K562 (cell line): ENCODE measurements around the gene RPAIN. TPM values are rescaled to one million over a fixed set of nuclear protein-coding genes. Genes with fewer than 3 reads are reported as not detected.

Experiments used
- ATAC-seq: fragments of 200-7000 bp; cut with Tn5 transposase; 3 replicates; pipeline ENCODE4 v1.9.1; 2020; ENCODE audit warnings: moderate library complexity
- BruUV-seq: library from RNA; stranded (reverse); fragments of 400-500 nt; replicated peaks from 2 replicates; lab custom pipeline; 2021; lab: Mats Ljungman, UMichigan
- CTCF ChIA-PET: fragments of 300-600 bp; formaldehyde crosslinking; extraction: SDS; loops from one replicate; lab custom pipeline; 2021; ENCODE audit warnings: low intra/inter-chr PET ratio; lab: Yijun Ruan, JAX
- POLR2A ChIA-PET: fragments of 300-600, 350-650 bp; sonication (Branson Sonifier 250); formaldehyde crosslinking; extraction: SDS; loops from one replicate; lab custom pipeline; 2021; ENCODE audit warnings: antibody characterized with exemption, inconsistent platforms; lab: Yijun Ruan, JAX
- DNase-seq, 4 experiments: peaks; one replicate each; pipeline versions ENCODE4 v3.0.0 to v3.0.0-alpha.2; 2011 to 2018; ENCODE audit warnings: low spot score in 3 of 4, mixed read lengths in 3 of 4; ENCODE audit errors: extremely low read depth in 1 of 4
- FAIRE-seq: peaks from 2 replicates; lab custom pipeline; 2011; peaks lifted over from hg19 to GRCh38; lab: Jason Lieb, UNC
- H2AFZ ChIP-seq: 2 replicates; pipeline ENCODE4 v1.6.0; 2011; ENCODE audit warnings: low read depth, low read length, control low read depth, inconsistent platforms
- H3K27ac ChIP-seq: fragments of 200-600 bp; 3 replicates; pipeline ENCODE4 v1.8.0; 2011; ENCODE audit warnings: low read depth, mild to moderate bottlenecking, control low read depth, inconsistent platforms, low read length, moderate library complexity, mixed read lengths; ENCODE audit errors: extremely low read depth
- H3K27me3 ChIP-seq, 2 experiments: fragments of 300-600 bp in 1 of 2; 2 replicates in 1 of 2; 3 replicates in 1 of 2; pipeline versions ENCODE4 v1.6.0 to v1.8.0; 2011; ENCODE audit warnings: inconsistent platforms in 2 of 2, low read length in 2 of 2, mild to moderate bottlenecking in 1 of 2, mixed read lengths in 1 of 2, moderate library complexity in 1 of 2; ENCODE audit not compliant: control insufficient read depth in 2 of 2, insufficient read depth in 2 of 2
- H3K36me3 ChIP-seq: fragments of 300-600 bp; 3 replicates; pipeline ENCODE4 v1.8.0; 2011; ENCODE audit warnings: mild to moderate bottlenecking, low read length, inconsistent platforms; ENCODE audit not compliant: control insufficient read depth, insufficient read depth
- H3K4me1 ChIP-seq, 2 experiments: fragments of 200-600 bp in 1 of 2; replicated peaks in 1 of 2; 2 replicates in 1 of 2; 3 replicates in 1 of 2; pipeline versions ENCODE4 v1.5.1 to v1.8.0; 2011; ENCODE audit warnings: inconsistent platforms in 2 of 2, low read length in 2 of 2, mild to moderate bottlenecking in 1 of 2, mixed read lengths in 1 of 2, moderate library complexity in 1 of 2; ENCODE audit not compliant: control insufficient read depth in 2 of 2, insufficient read depth in 2 of 2
- H3K4me2 ChIP-seq: 2 replicates; pipeline ENCODE4 v1.6.1; 2011; ENCODE audit warnings: low read length, control low read depth, inconsistent platforms, mixed read lengths; ENCODE audit not compliant: insufficient read depth
- H3K4me3 ChIP-seq: fragments of 200-600 bp; sonication (generic), shearing (Covaris generic); 2 replicates; pipeline ENCODE4 v1.5.1; 2016; ENCODE audit warnings: control low read depth, inconsistent platforms
- H3K79me2 ChIP-seq: fragments of 200-600 bp; 3 replicates; pipeline ENCODE4 v1.8.0; 2011; ENCODE audit warnings: low read length, inconsistent platforms; ENCODE audit not compliant: control insufficient read depth, insufficient read depth
- H3K9ac ChIP-seq, 2 experiments: 2 replicates each; pipeline versions ENCODE4 v1.6.0 to v1.6.1; 2011; ENCODE audit warnings: low read depth in 2 of 2, low read length in 2 of 2, control low read depth in 1 of 2, inconsistent platforms in 1 of 2, mild to moderate bottlenecking in 1 of 2, mixed read lengths in 1 of 2; ENCODE audit not compliant: insufficient read depth in 1 of 2
- H3K9me1 ChIP-seq: one replicate; pipeline ENCODE4 v1.6.0; 2011; ENCODE audit warnings: inconsistent platforms, mild to moderate bottlenecking, low read length, moderate library complexity; ENCODE audit not compliant: control insufficient read depth, insufficient read depth
- H3K9me3 ChIP-seq: replicated peaks from 2 replicates; pipeline ENCODE4 v1.5.1; 2011; ENCODE audit warnings: low read depth, low read length, inconsistent platforms; ENCODE audit not compliant: control insufficient read depth, insufficient read depth
- H4K20me1 ChIP-seq: replicated peaks from 2 replicates; pipeline ENCODE4 v1.6.1; 2011; ENCODE audit warnings: low read length, inconsistent platforms, mixed read lengths; ENCODE audit not compliant: control insufficient read depth, insufficient read depth
- BRCA1 ChIP-seq, 2 experiments: fragments of 450-650 bp in 1 of 2; sonication (generic) in 1 of 2; formaldehyde crosslinking in 1 of 2; IDR thresholded peaks; 2 replicates each; pipeline versions ENCODE4 v1.5.0 to v1.6.1; 2017 to 2020; ENCODE audit warnings: mild to moderate bottlenecking in 1 of 2, missing genetic modification reagents in 1 of 2
- CCAR2 ChIP-seq: fragments of 200-400 bp; formaldehyde crosslinking; IDR thresholded peaks from 2 replicates; pipeline ENCODE4 v1.6.1; 2017; ENCODE audit warnings: mild to moderate bottlenecking, low read depth, low read length
- CHCHD3 ChIP-seq: fragments of 250-450 bp; sonication (Bioruptor Pico); IDR thresholded peaks from 2 replicates; pipeline ENCODE4 v2.1.2; 2022; ENCODE audit warnings: mild to moderate bottlenecking
- DDX20 ChIP-seq: fragments of 450-650 bp; IDR thresholded peaks from 2 replicates; pipeline ENCODE4 v1.6.1; 2016; ENCODE audit warnings: missing genetic modification characterization, low read depth, mild to moderate bottlenecking, missing compliant biosample characterization, moderate library complexity
- EP400 ChIP-seq: fragments of 450-650 bp; IDR thresholded peaks from 2 replicates; pipeline ENCODE4 v1.6.1; 2017; ENCODE audit warnings: antibody characterized with exemption, mild to moderate bottlenecking, moderate library complexity
- MECOM ChIP-seq: fragments of 250-450 bp; sonication (Bioruptor Pico); IDR thresholded peaks from 2 replicates; pipeline ENCODE4 v1.8.0; 2022; ENCODE audit warnings: inconsistent platforms
- SFPQ ChIP-seq: fragments of 200-400 bp; formaldehyde crosslinking; IDR thresholded peaks from 2 replicates; pipeline ENCODE4 v1.6.1; 2017; ENCODE audit warnings: mild to moderate bottlenecking, low read depth, low read length, moderate library complexity
- SIRT6 ChIP-seq: IDR thresholded peaks from one replicate; pipeline ENCODE4 v1.6.1; 2012; ENCODE audit warnings: low read depth, mild to moderate bottlenecking, control low read depth, inconsistent platforms, low read length, moderate library complexity
- SIX5 ChIP-seq, 2 experiments: IDR thresholded peaks; 2 replicates each; pipeline ENCODE4 v1.6.1; 2011; ENCODE audit warnings: low read length in 2 of 2, borderline replicate concordance in 1 of 2, low read depth in 1 of 2, mild to moderate bottlenecking in 1 of 2, moderate library complexity in 1 of 2; ENCODE audit not compliant: insufficient read depth in 1 of 2
- TCFL5 ChIP-seq: fragments of 250-450 bp; sonication (Bioruptor Pico); conservative IDR thresholded peaks from 2 replicates; pipeline ENCODE4 v1.6.1; 2021; ENCODE audit warnings: mild to moderate bottlenecking, moderate library complexity, matching md5 sums
- ZFP1 ChIP-seq: fragments of 450-650 bp; formaldehyde crosslinking; IDR thresholded peaks from 2 replicates; pipeline ENCODE4 v1.4.0; 2020; ENCODE audit warnings: mild to moderate bottlenecking, mixed read lengths
- ZNF124 ChIP-seq: sonication (generic); formaldehyde crosslinking; IDR thresholded peaks from 2 replicates; pipeline ENCODE4 v1.8.1; 2022; ENCODE audit warnings: missing genetic modification reagents
- WGBS: fragments of 100-300 bp; shearing (Covaris generic); methylation state at CpG from one replicate; pipeline ENCODE4 v1.1.6; 2016; ENCODE audit warnings: low coverage, mixed read lengths; ENCODE audit not compliant: insufficient coverage; ENCODE audit errors: missing lambda C conversion rate; 5-methylcytosine and 5-hydroxymethylcytosine counted together
- in situ Hi-C: fragments of 300-500 bp; cut with MboI; formaldehyde crosslinking; loops from 4 replicates; pipeline ENCODE4 v1.15.0; 2018; ENCODE audit warnings: inconsistent platforms, mixed read lengths
- intact Hi-C: fragments of 100-400 bp; cut with micrococcal nuclease; formaldehyde crosslinking; loops from 2 replicates; pipeline ENCODE4 v1.14.2; 2022
- polyA plus RNA-seq, 8 experiments: library from polyadenylated mRNA; depleted of rRNA in 4 of 8; stranded (reverse) in 5 of 8; unstranded in 3 of 8; fragments of >200 nt; fragmentation: Nextera tagmentation in 2 of 8; fragmentation: Illumina TruSeq in 1 of 8; extraction: Ambion mirVana in 2 of 8; extraction: Trizol in 1 of 8; gene quantifications; 2 replicates each; pipeline versions ENCODE4 v1.2.1 to v1.2.3, GENCODE V29; 2011 to 2014; ENCODE audit warnings: inconsistent platforms in 1 of 8, missing spikeins in 1 of 8
- total RNA-seq, 7 experiments: library from RNA; depleted of rRNA in 6 of 7; stranded (reverse); fragments of >200 nt in 6 of 7; fragmentation: Illumina TruSeq in 2 of 7; extraction: Trizol in 2 of 7; gene quantifications; 2 replicates each; pipeline versions ENCODE4 v1.2.1 to v1.2.3, GENCODE V29; 2011 to 2021; ENCODE audit warnings: low replicate concordance in 1 of 7
- TF ChIP-seq, protein P1 (sequence below): sonication (generic); formaldehyde crosslinking; IDR thresholded peaks from 2 replicates; pipeline ENCODE4 v1.8.0; 2022; ENCODE audit warnings: missing genetic modification reagents, mild to moderate bottlenecking, moderate library complexity, borderline replicate concordance
- TF ChIP-seq, protein P2 (sequence below): sonication (generic); formaldehyde crosslinking; IDR thresholded peaks from 2 replicates; pipeline ENCODE4 v1.8.1; 2023; ENCODE audit warnings: mild to moderate bottlenecking, missing genetic modification reagents

The RPAIN gene
- total and polyA plus RNA-seq, 9 of the 15 experiments (the other 6 are each of a cell fraction or from before 2014, with no cell fraction given): 27.3 to 63.7 (median 38.5) TPM

GRCh38 chr17:5419959-5420653 lies at the start of gene RPAIN (continued):
- TF ChIP-seq, protein P1, sequence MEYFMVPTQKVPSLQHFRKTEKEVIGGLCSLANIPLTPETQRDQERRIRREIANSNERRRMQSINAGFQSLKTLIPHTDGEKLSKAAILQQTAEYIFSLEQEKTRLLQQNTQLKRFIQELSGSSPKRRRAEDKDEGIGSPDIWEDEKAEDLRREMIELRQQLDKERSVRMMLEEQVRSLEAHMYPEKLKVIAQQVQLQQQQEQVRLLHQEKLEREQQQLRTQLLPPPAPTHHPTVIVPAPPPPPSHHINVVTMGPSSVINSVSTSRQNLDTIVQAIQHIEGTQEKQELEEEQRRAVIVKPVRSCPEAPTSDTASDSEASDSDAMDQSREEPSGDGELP (CRISPR knock-in tag): 0 out of 2 replicates have a peak, but pooled peaks have one; percentile 73
- peak; percentile 93 for TF ChIP-seq EP400

DNA sequence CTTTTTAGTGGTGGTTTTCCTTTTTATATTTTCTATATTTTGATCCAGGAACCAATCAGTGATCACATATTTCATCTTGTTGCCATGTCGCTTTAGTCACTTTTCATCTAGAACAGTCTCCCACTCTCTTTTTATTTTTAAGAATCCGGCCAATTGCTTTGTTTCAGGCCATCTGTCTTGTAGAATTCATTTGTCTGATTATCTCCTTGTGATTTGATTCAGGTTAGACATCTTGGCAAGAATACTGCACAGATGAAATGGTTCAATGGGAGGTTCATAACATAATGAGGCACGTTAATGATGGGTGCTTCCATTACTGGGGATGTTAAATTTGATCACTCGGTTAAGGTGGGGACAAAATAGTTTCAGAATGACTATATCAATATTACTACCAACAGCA lies 49.6 kb upstream of the RPAIN start:
- Histone ChIP-seq H3K9me3 (no peaks in the 10 kb centered on the region), H2AFZ (no peak overlapping the region), H3K27ac (no peak overlapping the region), H3K9me1 (no peaks in the 10 kb centered on the region), H3K4me2 (no peak overlapping the region), H3K36me3 (peaks cover 58% of the 10 kb centered on the region; the same call in 2 of the 3 replicates), H3K79me2 (no peaks in the 10 kb centered on the region), H3K4me3 (no peak overlapping the region), H3K9ac (no peak overlapping the region), H3K27me3 (no peaks in the 10 kb centered on the region), H3K4me1 (peaks cover 0 to 2% of the 10 kb centered on the region in 2 experiments; a peak in 2 of 5 replicates), H4K20me1 (no peaks in the 10 kb centered on the region)
- 79% methylated on average over 4 of the region's 4 CpGs for WGBS
- ChIA-PET CTCF (no interaction called here), POLR2A (no interaction called here)
- intact Hi-C loops (no loop called here), in situ Hi-C loops (no loop called here)
- FAIRE-seq (no peak), DNase-seq (no peak), ATAC-seq (no peak)
- no TSS peak for BruUV-seq
- TF ChIP-seq SIX5 (IDR thresholded peaks at IDR 0.05; ENCODE audit: borderline replicate concordance in 1 of 2, insufficient read depth in 1 of 2, low read depth in 1 of 2, low read length in 2 of 2): no peak
- no peak for TF ChIP-seq TCFL5 (CRISPR knock-in tag)
- TF ChIP-seq SIRT6: no peak
- TF ChIP-seq MECOM: no peak
- no peak for TF ChIP-seq CCAR2
- TF ChIP-seq SFPQ: no peak
- TF ChIP-seq CHCHD3 (CRISPR knock-in tag): no peak
- no peak for TF ChIP-seq ZNF124 (CRISPR knock-in tag)
- TF ChIP-seq, protein P2, sequence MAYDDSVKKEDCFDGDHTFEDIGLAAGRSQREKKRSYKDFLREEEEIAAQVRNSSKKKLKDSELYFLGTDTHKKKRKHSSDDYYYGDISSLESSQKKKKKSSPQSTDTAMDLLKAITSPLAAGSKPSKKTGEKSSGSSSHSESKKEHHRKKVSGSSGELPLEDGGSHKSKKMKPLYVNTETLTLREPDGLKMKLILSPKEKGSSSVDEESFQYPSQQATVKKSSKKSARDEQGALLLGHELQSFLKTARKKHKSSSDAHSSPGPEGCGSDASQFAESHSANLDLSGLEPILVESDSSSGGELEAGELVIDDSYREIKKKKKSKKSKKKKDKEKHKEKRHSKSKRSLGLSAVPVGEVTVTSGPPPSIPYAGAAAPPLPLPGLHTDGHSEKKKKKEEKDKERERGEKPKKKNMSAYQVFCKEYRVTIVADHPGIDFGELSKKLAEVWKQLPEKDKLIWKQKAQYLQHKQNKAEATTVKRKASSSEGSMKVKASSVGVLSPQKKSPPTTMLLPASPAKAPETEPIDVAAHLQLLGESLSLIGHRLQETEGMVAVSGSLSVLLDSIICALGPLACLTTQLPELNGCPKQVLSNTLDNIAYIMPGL: no peak
- TF ChIP-seq BRCA1 (IDR thresholded peaks at IDR 0.05): no peak
- TF ChIP-seq BRCA1 (CRISPR knock-in tag; IDR thresholded peaks at IDR 0.05): no peak
- no peak for TF ChIP-seq DDX20
- no peak for TF ChIP-seq ZFP1 (CRISPR knock-in tag)
